ENCODE results near the gene CPED1. TPM values are rescaled to one million over a fixed set of nuclear protein-coding genes. Genes with fewer than 3 reads are reported as not detected.
A peak's percentile ranks its signal among the peaks of the same experiment; 100 is the strongest.
"Not testable (repeated sequence)": the region's sequence is repeated elsewhere in the genome, so short reads cannot be mapped to it uniquely, and the experiment has no call there.

Gene CPED1
- total RNA-seq, 1 donor, result 95.9 TPM

DNA sequence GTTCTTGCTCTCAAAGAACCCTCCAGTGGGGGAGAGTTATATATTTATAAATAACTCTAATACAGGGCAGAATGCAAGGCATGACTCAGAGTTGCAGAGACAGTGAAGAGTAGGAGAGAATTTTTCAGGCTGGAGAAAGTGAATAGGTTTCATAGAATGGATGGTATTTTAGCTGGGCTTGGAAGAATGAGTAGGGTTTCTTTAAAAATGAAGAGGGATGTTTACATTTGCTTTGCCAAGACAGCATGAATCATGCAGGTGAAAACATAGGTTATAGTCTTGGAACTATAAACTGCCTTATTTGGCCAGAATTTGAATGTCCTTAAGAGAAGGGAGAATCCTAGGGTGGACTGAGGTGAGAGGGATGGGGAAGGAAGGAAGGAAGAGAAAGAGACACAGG, 124.8 kb downstream of the CPED1 start:
- TF ChIP-seq, protein P1, sequence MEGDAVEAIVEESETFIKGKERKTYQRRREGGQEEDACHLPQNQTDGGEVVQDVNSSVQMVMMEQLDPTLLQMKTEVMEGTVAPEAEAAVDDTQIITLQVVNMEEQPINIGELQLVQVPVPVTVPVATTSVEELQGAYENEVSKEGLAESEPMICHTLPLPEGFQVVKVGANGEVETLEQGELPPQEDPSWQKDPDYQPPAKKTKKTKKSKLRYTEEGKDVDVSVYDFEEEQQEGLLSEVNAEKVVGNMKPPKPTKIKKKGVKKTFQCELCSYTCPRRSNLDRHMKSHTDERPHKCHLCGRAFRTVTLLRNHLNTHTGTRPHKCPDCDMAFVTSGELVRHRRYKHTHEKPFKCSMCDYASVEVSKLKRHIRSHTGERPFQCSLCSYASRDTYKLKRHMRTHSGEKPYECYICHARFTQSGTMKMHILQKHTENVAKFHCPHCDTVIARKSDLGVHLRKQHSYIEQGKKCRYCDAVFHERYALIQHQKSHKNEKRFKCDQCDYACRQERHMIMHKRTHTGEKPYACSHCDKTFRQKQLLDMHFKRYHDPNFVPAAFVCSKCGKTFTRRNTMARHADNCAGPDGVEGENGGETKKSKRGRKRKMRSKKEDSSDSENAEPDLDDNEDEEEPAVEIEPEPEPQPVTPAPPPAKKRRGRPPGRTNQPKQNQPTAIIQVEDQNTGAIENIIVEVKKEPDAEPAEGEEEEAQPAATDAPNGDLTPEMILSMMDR (IDR thresholded peaks at IDR 0.05; ENCODE audit: insufficient read depth, low read depth, low read length), result no peak
- peak; percentile 13 for DNase-seq (ENCODE audit: low read depth)
- no peak overlapping the region for H3K4me3 ChIP-seq (ENCODE audit: low read depth, low read length)

DNA sequence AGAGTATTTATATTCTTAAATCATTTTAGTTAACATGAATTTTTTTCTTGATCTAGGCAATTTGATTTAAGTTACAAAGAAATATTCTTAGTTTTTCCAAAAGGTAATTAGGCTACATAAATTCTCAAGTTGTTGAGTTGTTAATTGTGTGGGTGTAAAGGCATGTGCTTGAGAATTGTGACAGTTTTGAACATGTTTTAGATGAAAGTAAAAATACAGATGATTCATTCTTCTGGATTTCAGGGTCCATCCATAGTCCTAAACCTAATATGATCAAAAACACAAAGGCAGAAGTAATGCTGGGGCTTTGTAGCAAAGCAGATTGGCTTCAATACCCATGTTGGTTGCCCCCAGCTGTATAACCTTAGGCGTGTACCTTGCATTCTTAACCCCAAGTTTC, 127.9 kb downstream of the CPED1 start:
- DNase-seq (ENCODE audit: low read depth), result no peak
- TF ChIP-seq, protein P1 (IDR thresholded peaks at IDR 0.05; ENCODE audit: insufficient read depth, low read depth, low read length), result no peak

DNA sequence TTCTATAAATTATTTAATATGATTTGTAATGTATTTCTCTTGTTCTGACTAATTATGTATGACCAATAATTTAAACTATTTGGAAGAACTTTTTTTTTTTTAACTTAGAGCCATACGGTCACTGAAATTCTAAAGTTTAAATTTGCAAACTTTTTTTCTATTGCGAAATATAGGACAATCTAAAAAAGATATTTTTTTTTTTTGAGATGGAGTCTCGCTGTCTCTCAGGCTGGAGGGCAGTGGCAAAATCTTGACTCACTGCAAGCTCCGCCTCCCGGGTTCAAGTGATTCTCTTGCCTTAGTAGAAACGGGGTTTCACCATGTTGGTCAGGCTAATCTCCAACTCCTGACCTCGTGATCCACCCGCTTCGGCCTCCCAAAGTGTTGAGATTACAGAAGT, 130.5 kb downstream of the CPED1 start:
- DNase-seq (ENCODE audit: low read depth), result no peak
- TF ChIP-seq, protein P1 (IDR thresholded peaks at IDR 0.05; ENCODE audit: insufficient read depth, low read depth, low read length), result no peak
- no peak overlapping the region for H3K4me3 ChIP-seq (ENCODE audit: low read depth, low read length)

More for the DNA sequence above, 127.9 kb downstream of the CPED1 start:
- H3K4me3 ChIP-seq (ENCODE audit: low read depth, low read length), result no peak overlapping the region

- H3K4me3 ChIP-seq (ENCODE audit: low read depth, low read length), result no peak overlapping the region
- TF ChIP-seq, protein P1 (IDR thresholded peaks at IDR 0.05; ENCODE audit: insufficient read depth, low read depth, low read length), result no peak
- DNase-seq (ENCODE audit: low read depth), result peak; percentile 70
Measured at GRCh38 chr7:121123032-121123431, 134.5 kb downstream of the CPED1 start.

- not testable (repeated sequence) for H3K4me3 ChIP-seq (ENCODE audit: low read depth, low read length); DNase-seq (ENCODE audit: low read depth)
Measured at GRCh38 chr7:121125454-121125853, 136.9 kb downstream of the CPED1 start.

DNA sequence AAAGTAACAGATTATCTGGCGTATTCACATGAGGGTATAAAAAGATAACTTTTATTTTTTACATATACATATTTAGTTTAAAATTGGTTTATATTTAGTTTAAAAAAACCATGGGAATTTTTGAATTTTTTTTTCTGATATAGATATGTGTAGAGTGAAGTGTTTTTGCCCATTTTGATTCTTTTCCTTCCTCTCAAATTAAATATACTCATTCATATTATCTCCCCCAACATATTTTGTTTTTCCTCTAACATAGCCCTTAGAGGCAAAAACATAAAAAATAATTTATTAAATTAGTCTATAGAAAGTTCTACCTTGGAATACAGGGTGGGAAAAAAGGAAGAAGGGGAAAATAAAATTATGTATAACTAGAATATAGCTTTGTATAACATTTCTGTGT, 137.7 kb downstream of the CPED1 start:
- TF ChIP-seq, protein P1 (IDR thresholded peaks at IDR 0.05; ENCODE audit: insufficient read depth, low read depth, low read length), result no peak
- DNase-seq (ENCODE audit: low read depth), result no peak
- H3K4me3 ChIP-seq (ENCODE audit: low read depth, low read length), result no peak overlapping the region

GRCh38 chr7:121126801-121127534, 138.5 kb downstream of the CPED1 start:
- TF ChIP-seq, protein P1 (IDR thresholded peaks at IDR 0.05; ENCODE audit: insufficient read depth, low read depth, low read length), result no peak
- no peak overlapping the region for H3K4me3 ChIP-seq (ENCODE audit: low read depth, low read length)
- DNase-seq (ENCODE audit: low read depth), result peak; percentile 17

All from fibroblast of villous mesenchyme (primary cell).